Measurements from ENCODE around the gene RREB1.

The RREB1 gene

GRCh38 chr6:7077856-7078255 lies 29.9 kb upstream of the RREB1 start:
- POLR2A ChIA-PET (ENCODE audit: low non-redundant PET) = no interaction called here
- CTCF ChIA-PET = no interaction called here
- no peak overlapping the region for H3K27ac ChIP-seq
- TF ChIP-seq, protein P1, sequence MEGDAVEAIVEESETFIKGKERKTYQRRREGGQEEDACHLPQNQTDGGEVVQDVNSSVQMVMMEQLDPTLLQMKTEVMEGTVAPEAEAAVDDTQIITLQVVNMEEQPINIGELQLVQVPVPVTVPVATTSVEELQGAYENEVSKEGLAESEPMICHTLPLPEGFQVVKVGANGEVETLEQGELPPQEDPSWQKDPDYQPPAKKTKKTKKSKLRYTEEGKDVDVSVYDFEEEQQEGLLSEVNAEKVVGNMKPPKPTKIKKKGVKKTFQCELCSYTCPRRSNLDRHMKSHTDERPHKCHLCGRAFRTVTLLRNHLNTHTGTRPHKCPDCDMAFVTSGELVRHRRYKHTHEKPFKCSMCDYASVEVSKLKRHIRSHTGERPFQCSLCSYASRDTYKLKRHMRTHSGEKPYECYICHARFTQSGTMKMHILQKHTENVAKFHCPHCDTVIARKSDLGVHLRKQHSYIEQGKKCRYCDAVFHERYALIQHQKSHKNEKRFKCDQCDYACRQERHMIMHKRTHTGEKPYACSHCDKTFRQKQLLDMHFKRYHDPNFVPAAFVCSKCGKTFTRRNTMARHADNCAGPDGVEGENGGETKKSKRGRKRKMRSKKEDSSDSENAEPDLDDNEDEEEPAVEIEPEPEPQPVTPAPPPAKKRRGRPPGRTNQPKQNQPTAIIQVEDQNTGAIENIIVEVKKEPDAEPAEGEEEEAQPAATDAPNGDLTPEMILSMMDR (conservative IDR thresholded peaks at IDR 0.05; ENCODE audit: low read depth) = no peak
- no peak for DNase-seq (ENCODE audit: low spot score)

DNA sequence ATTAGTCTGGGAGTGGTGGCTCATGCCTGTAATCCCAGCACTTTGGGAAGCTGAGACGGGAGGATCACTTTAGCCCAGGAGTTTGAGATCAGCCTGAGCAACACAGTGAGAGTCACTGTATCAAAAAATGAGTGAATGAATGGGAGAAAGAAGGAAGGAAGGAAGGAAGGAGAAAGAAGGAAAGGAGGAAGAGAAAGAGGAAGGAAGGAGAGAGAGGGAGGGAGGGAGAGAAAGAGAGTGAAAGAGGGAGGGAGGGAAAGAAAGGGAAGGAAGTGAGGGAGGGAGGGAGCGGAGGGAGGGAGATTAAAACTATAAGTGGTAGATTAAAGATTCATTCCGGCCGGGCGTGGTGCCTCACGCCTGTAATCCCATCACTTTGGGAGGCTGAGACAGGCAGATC lies 28.9 kb upstream of the RREB1 start:
- POLR2A ChIA-PET (ENCODE audit: low non-redundant PET) = no interaction called here
- H3K27ac ChIP-seq = no peak overlapping the region
- DNase-seq (ENCODE audit: low spot score) = no peak
- CTCF ChIA-PET = no interaction called here
- TF ChIP-seq, protein P1 (conservative IDR thresholded peaks at IDR 0.05; ENCODE audit: low read depth) = no peak

DNA sequence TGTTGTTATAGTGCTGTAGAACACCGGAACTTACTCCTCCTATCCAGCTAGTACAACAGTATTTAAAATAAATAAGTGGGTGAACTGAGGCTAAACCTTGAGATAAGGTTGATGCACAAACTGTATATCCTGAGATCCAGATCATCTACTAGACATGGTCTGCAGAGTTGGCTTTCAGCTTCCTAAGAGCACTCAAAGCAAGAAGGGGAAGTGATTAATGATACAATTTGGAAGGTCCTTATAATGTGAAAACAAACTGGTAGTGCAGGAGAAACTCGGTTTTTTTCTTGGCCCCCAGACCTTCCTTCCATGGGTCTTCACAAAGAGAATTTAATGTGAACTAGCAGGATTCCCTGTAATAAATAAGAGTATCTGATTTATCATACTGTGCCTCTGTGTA lies 27.4 kb upstream of the RREB1 start:
- CTCF ChIA-PET = no interaction called here
- POLR2A ChIA-PET (ENCODE audit: low non-redundant PET) = no interaction called here
- no peak for DNase-seq (ENCODE audit: low spot score)
- TF ChIP-seq, protein P1 (conservative IDR thresholded peaks at IDR 0.05; ENCODE audit: low read depth) = no peak
- no peak overlapping the region for H3K27ac ChIP-seq

GRCh38 chr6:7085911-7086310 lies 21.9 kb upstream of the RREB1 start:
- no peak overlapping the region for H3K27ac ChIP-seq
- ChIA-PET CTCF (no interaction called here), POLR2A (ENCODE audit: low non-redundant PET) (no interaction called here)
- DNase-seq (ENCODE audit: low spot score) = no peak
- TF ChIP-seq, protein P1 (conservative IDR thresholded peaks at IDR 0.05; ENCODE audit: low read depth) = no peak

DNA sequence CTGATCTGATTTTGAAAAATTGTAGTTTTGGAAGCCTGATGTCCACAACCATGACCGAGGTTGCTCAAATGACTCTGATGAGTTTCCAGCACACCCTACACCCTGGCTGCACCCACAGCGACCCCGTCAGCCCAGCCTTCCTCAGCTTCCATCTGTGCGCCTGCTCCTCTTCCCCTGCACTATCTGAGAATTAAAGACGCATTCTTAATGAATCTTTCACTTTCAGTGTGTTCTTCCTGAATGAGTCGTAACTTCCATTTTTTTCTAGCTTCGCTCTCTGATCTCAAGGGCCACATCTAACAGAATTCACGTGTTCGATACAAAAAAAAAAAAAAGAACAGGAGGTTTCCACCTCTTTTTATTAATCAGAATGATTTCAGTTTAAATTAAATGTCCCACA lies 21.3 kb upstream of the RREB1 start:
- no peak overlapping the region for H3K27ac ChIP-seq
- POLR2A ChIA-PET (ENCODE audit: low non-redundant PET) = no interaction called here
- no peak for DNase-seq (ENCODE audit: low spot score)
- CTCF ChIA-PET = interaction anchor here (0.7 kb wide), 1 partner anchor 15 kb away, joined by 6 read pairs; no protein-coding TSS in a partner anchor
- TF ChIP-seq, protein P1 (conservative IDR thresholded peaks at IDR 0.05; ENCODE audit: low read depth) = no peak

DNA sequence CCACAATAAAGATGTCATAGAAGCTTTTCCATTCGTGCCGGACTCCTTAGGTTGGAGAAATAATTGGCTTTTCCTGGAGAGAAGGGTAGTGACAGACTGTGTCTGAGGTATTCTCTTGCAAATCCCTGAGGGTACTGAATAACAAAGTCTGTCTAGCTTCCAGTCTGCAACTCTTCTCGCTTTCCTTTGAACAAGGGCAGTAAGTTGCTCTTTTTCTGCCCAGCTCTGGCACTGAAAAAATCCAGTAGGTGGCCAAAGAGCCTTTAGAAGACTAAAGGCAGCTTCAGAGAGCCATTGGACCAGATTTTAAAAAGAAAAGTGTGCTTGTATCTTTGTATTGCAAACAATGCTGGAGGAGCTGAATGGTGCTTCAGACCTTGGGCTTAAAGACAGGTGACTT lies 20.7 kb upstream of the RREB1 start:
- no peak overlapping the region for H3K27ac ChIP-seq
- POLR2A ChIA-PET (ENCODE audit: low non-redundant PET) = no interaction called here
- no peak for DNase-seq (ENCODE audit: low spot score)
- CTCF ChIA-PET = interaction anchor here (0.6 to 0.7 kb wide), 2 partner anchors 15 to 99 kb away, joined by 4 to 6 read pairs; no protein-coding TSS in a partner anchor
- TF ChIP-seq, protein P1 (conservative IDR thresholded peaks at IDR 0.05; ENCODE audit: low read depth) = 0 out of 2 replicates have a peak, but pooled peaks have one; percentile 6
